ENCODE results near the gene PLA2G2F. TPM values are rescaled to one million over a fixed set of nuclear protein-coding genes. Genes with fewer than 3 reads are reported as not detected.

The PLA2G2F gene
- total RNA-seq, 1 experiment from 2014 or later, result not detected

GRCh38 chr1:20093940-20094391 lies 45.2 kb upstream of the PLA2G2F start:
- TF ChIP-seq SIN3A (IDR thresholded peaks at IDR 0.05; ENCODE audit: borderline replicate concordance, insufficient read depth, low read depth, low read length), result no peak
- TF ChIP-seq POLR2AphosphoS5 (IDR thresholded peaks at IDR 0.05; ENCODE audit: low read depth, low read length), result no peak
- no peak for TF ChIP-seq TCF7L2 (IDR thresholded peaks at IDR 0.05; ENCODE audit: low read depth, low read length)
- no peak for TF ChIP-seq CTCF (IDR thresholded peaks at IDR 0.05)
- no peak for TF ChIP-seq REST (IDR thresholded peaks at IDR 0.05; ENCODE audit: insufficient read depth in 1 of 2, low read depth in 2 of 2, low read length in 1 of 2)
- in situ Hi-C loops (cut with HindIII; ENCODE audit: low pct_unique_long_range_greater_than_20kb, low sequenced_read_pairs), result no loop called here
- no peak overlapping the region for H3K27ac ChIP-seq (ENCODE audit: low read length)
- no TSS peak for BruUV-seq (replicated peaks)
- ChIA-PET CTCF (no interaction called here), POLR2A (no interaction called here)
- DNase-seq (ENCODE audit: low read depth, low spot score) (no peak), ATAC-seq (no peak)
- intact Hi-C loops (cut with micrococcal nuclease; ENCODE audit: unreplicated experiment), result no loop called here
- no peaks in the 10 kb centered on the region for H3K36me3 ChIP-seq (ENCODE audit: control insufficient read depth, insufficient read depth, low read length)
- H3K27me3 ChIP-seq (ENCODE audit: control insufficient read depth, insufficient read depth, low read length), result peaks cover 10% of the 10 kb centered on the region
- no peaks in the 10 kb centered on the region for H3K4me1 ChIP-seq (ENCODE audit: control insufficient read depth, insufficient read depth, low read length)
- H3K4me3 ChIP-seq (ENCODE audit: low read depth in 2 of 2, low read length in 2 of 2), result no peak overlapping the region
- 0 out of 2 replicates have a peak, but pooled peaks cover 5% of the 10 kb centered on the region for H3K9me3 ChIP-seq (ENCODE audit: control insufficient read depth, insufficient read depth, low read depth, low read length)

GRCh38 chr1:20095564-20096434 lies 43.3 kb upstream of the PLA2G2F start:
- peaks cover 10% of the 10 kb centered on the region for H3K27me3 ChIP-seq (ENCODE audit: control insufficient read depth, insufficient read depth, low read length)
- in situ Hi-C loops (cut with HindIII; ENCODE audit: low pct_unique_long_range_greater_than_20kb, low sequenced_read_pairs) (no loop called here), intact Hi-C loops (cut with micrococcal nuclease; ENCODE audit: unreplicated experiment) (no loop called here)
- BruUV-seq (replicated peaks), result no TSS peak
- no peak for ATAC-seq
- ChIA-PET POLR2A (interaction anchor here (0.7 kb wide), 1 partner anchor 229 kb away, joined by 5 read pairs; no protein-coding TSS in a partner anchor), CTCF (interaction anchor here (0.6 kb wide), 1 partner anchor 241 kb away, joined by 5 read pairs; no protein-coding TSS in a partner anchor)
- TF ChIP-seq SIN3A (IDR thresholded peaks at IDR 0.05; ENCODE audit: borderline replicate concordance, insufficient read depth, low read depth, low read length) (no peak), POLR2AphosphoS5 (IDR thresholded peaks at IDR 0.05; ENCODE audit: low read depth, low read length) (no peak), TCF7L2 (IDR thresholded peaks at IDR 0.05; ENCODE audit: low read depth, low read length) (no peak), REST (IDR thresholded peaks at IDR 0.05; ENCODE audit: insufficient read depth in 1 of 2, low read depth in 2 of 2, low read length in 1 of 2) (no peak), CTCF (IDR thresholded peaks at IDR 0.05) (no peak)
- 0 out of 2 replicates have a peak, but pooled peaks cover 5% of the 10 kb centered on the region for H3K9me3 ChIP-seq (ENCODE audit: control insufficient read depth, insufficient read depth, low read depth, low read length)
- DNase-seq (ENCODE audit: low read depth, low spot score), result no peak
- no peak overlapping the region for H3K4me3 ChIP-seq (ENCODE audit: low read depth in 2 of 2, low read length in 2 of 2)
- H3K27ac ChIP-seq (ENCODE audit: low read length), result no peak overlapping the region
- no peaks in the 10 kb centered on the region for H3K4me1 ChIP-seq (ENCODE audit: control insufficient read depth, insufficient read depth, low read length)
- H3K36me3 ChIP-seq (ENCODE audit: control insufficient read depth, insufficient read depth, low read length), result no peaks in the 10 kb centered on the region
